ENCODE results near the gene SFTPA2.

GRCh38 chr10:79595510-79595909, 35.3 kb upstream of the SFTPA2 start:
- TF ChIP-seq SP1 (CRISPR knock-in tag; conservative IDR thresholded peaks at IDR 0.05) (no peak), MAX (CRISPR knock-in tag; IDR thresholded peaks at IDR 0.05) (no peak), CTCF (IDR thresholded peaks at IDR 0.05) (no peak), USF2 (CRISPR knock-in tag; IDR thresholded peaks at IDR 0.05) (no peak), SMAD4 (CRISPR knock-in tag; IDR thresholded peaks at IDR 0.05) (no peak), TEAD4 (CRISPR knock-in tag; IDR thresholded peaks at IDR 0.05) (no peak), ETV6 (CRISPR knock-in tag; IDR thresholded peaks at IDR 0.05) (no peak), TCF7 (CRISPR knock-in tag; IDR thresholded peaks at IDR 0.05; ENCODE audit: low read depth) (no peak), FOXK1 (CRISPR knock-in tag; IDR thresholded peaks at IDR 0.05) (no peak), CREB1 (CRISPR knock-in tag; IDR thresholded peaks at IDR 0.05) (no peak)
- TF ChIP-seq, protein P1, sequence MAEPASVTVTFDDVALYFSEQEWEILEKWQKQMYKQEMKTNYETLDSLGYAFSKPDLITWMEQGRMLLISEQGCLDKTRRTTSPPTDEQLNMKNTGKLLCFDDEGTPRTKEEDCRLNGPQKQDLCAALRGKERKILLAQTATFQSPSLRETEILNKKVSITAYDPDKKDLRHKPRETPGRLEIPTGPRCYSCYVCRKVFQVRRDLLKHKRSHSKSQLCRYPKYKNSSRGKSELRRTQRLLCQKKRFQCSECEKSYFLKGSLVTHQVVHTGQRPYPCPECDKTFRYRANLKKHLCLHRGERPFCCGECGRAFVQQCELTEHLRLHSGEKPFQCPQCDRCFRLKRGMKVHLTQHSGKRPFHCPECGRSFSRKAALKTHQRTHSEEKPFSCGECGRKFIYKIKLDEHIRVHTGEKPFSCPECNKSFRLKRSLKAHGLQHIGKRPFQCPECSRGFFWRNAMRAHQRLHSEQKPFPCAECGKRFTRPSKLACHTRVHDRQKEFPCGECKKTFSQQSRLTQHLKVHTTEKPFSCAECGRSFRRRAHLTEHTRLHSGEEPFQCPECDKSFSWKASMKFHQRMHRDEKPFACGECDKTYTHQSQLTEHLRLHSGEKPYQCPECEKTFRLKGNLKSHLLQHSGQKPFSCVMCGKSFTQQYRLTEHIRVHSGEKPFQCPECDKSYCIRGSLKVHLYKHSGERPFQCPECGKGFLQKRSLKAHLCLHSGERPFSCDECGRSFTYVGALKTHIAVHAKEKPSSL (CRISPR knock-in tag; conservative IDR thresholded peaks at IDR 0.05): no peak
- TF ChIP-seq, protein P2, sequence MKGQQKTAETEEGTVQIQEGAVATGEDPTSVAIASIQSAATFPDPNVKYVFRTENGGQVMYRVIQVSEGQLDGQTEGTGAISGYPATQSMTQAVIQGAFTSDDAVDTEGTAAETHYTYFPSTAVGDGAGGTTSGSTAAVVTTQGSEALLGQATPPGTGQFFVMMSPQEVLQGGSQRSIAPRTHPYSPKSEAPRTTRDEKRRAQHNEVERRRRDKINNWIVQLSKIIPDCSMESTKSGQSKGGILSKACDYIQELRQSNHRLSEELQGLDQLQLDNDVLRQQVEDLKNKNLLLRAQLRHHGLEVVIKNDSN (CRISPR knock-in tag; IDR thresholded peaks at IDR 0.05): no peak
